ENCODE measurements around the gene SCP2.

DNA sequence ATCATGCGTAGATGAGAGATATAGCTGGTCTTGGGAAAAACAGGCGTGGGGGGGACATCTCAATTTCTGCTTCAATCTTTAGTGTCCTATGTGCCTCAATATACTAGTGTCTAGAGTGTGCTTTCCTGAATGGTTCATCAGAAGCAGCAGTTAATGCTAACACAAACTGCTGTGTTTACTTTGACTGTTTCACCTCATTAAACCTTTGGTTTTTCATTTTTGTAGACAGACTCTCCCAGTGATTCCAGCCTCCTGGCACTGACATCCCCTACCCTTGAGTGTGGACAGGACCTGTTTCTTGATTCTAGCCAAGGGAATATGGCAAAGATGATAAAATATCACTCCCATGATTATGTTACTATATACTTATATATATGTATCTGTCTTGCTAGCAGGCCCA, 46.9 kb upstream of the SCP2 start:
- TF ChIP-seq, protein P1, sequence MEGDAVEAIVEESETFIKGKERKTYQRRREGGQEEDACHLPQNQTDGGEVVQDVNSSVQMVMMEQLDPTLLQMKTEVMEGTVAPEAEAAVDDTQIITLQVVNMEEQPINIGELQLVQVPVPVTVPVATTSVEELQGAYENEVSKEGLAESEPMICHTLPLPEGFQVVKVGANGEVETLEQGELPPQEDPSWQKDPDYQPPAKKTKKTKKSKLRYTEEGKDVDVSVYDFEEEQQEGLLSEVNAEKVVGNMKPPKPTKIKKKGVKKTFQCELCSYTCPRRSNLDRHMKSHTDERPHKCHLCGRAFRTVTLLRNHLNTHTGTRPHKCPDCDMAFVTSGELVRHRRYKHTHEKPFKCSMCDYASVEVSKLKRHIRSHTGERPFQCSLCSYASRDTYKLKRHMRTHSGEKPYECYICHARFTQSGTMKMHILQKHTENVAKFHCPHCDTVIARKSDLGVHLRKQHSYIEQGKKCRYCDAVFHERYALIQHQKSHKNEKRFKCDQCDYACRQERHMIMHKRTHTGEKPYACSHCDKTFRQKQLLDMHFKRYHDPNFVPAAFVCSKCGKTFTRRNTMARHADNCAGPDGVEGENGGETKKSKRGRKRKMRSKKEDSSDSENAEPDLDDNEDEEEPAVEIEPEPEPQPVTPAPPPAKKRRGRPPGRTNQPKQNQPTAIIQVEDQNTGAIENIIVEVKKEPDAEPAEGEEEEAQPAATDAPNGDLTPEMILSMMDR (IDR thresholded peaks at IDR 0.05; ENCODE audit: insufficient read depth, low read depth, low read length) = no peak
- TF ChIP-seq EZH2 (IDR thresholded peaks at IDR 0.05; ENCODE audit: insufficient read depth, low read length) = no peak

Data from astrocyte (in vitro differentiated cells and primary cell).